GM19099 (cell line): ENCODE results near the gene LIN7B.

Experiments used
- POLR2A ChIP-seq: IDR thresholded peaks from 3 replicates; pipeline ENCODE4 v1.6.1; 2011; ENCODE audit warnings: low read depth; ENCODE audit not compliant: insufficient read length; ENCODE audit errors: extremely low read depth

Gene LIN7B

GRCh38 chr19:49165111-49165750 is 51.1 kb downstream of the LIN7B start:
- TF ChIP-seq POLR2A, result no peak

- no peak for TF ChIP-seq POLR2A
Observed at GRCh38 chr19:49165865-49166301, 51.7 kb downstream of the LIN7B start.

- TF ChIP-seq POLR2A, result no peak
Observed at GRCh38 chr19:49167857-49168409, 53.8 kb downstream of the LIN7B start.
